DOHH2 (cell line): Measurements from ENCODE around the gene NPFF.

Source experiments
- H3F3A ChIP-seq: fragments of 200-600 bp; sonication (generic), shearing (Covaris generic); 2 replicates; pipeline ENCODE4 v1.6.0; 2016; ENCODE audit warnings: antibody characterized with exemption, mild to moderate bottlenecking; ENCODE audit not compliant: control insufficient read depth, insufficient read depth
- H3K27ac ChIP-seq: fragments of 200-600 bp; sonication (generic); 2 replicates; pipeline ENCODE4 v1.5.1; 2014; ENCODE audit warnings: low read depth, mild to moderate bottlenecking, low read length, moderate library complexity
- H3K27me3 ChIP-seq: fragments of 200-600 bp; sonication (generic); 2 replicates; pipeline ENCODE4 v1.6.1; 2014; ENCODE audit warnings: mild to moderate bottlenecking, low read length, mixed read lengths; ENCODE audit not compliant: control insufficient read depth
- H3K36me3 ChIP-seq: fragments of 200-600 bp; sonication (generic); 2 replicates; pipeline ENCODE4 v1.6.1; 2014; ENCODE audit warnings: mild to moderate bottlenecking, low read length, moderate library complexity, mixed read lengths; ENCODE audit not compliant: control insufficient read depth
- H3K4me1 ChIP-seq: fragments of 200-600 bp; sonication (generic); 2 replicates; pipeline ENCODE4 v1.6.1; 2014; ENCODE audit warnings: mild to moderate bottlenecking, low read length, mixed read lengths; ENCODE audit not compliant: control insufficient read depth
- H3K4me2 ChIP-seq: fragments of 200-600 bp; sonication (generic); 2 replicates; pipeline ENCODE4 v1.6.0; 2014; ENCODE audit warnings: mild to moderate bottlenecking, low read length, moderate library complexity
- H3K4me3 ChIP-seq: fragments of 200-600 bp; sonication (generic); 2 replicates; pipeline ENCODE4 v1.5.1; 2014; ENCODE audit warnings: mild to moderate bottlenecking, low read length, mixed read lengths
- H3K79me2 ChIP-seq: fragments of 200-600 bp; sonication (generic); 2 replicates; pipeline ENCODE4 v1.6.1; 2014; ENCODE audit warnings: mild to moderate bottlenecking, low read length, mixed read lengths; ENCODE audit not compliant: control insufficient read depth
- H3K9me2 ChIP-seq: fragments of 200-600 bp; sonication (generic); replicated peaks from 2 replicates; pipeline ENCODE4 v1.6.1; 2014; ENCODE audit warnings: mild to moderate bottlenecking, low read length, mixed read lengths; ENCODE audit not compliant: control insufficient read depth
- H3K9me3 ChIP-seq: fragments of 200-600 bp; sonication (generic); 2 replicates; pipeline ENCODE4 v1.6.1; 2014; ENCODE audit warnings: antibody characterized with exemption, low read length, mixed read lengths; ENCODE audit not compliant: control insufficient read depth, insufficient read depth
- H4K20me1 ChIP-seq: fragments of 200-600 bp; sonication (generic); 2 replicates; pipeline ENCODE4 v1.6.0; 2014; ENCODE audit warnings: low read depth, mild to moderate bottlenecking, antibody characterized with exemption, low read length, moderate library complexity; ENCODE audit not compliant: control insufficient read depth, insufficient read depth
- CTCF ChIP-seq: fragments of 200-600 bp; sonication (generic); IDR thresholded peaks from one replicate; pipeline ENCODE4 v1.5.1; 2014; ENCODE audit warnings: antibody characterized with exemption, mild to moderate bottlenecking, low read depth, low read length; ENCODE audit not compliant: poor library complexity, severe bottlenecking
- EZH2phosphoT487 ChIP-seq: fragments of 200-600 bp; sonication (generic); IDR thresholded peaks from 2 replicates; pipeline ENCODE4 v1.6.1; 2017; ENCODE audit warnings: borderline replicate concordance, mild to moderate bottlenecking, antibody characterized with exemption, low read length, moderate library complexity, mixed read lengths

The NPFF gene

GRCh38 chr12:53530061-53530460 is 22.8 kb upstream of the NPFF start:
- Histone ChIP-seq H3F3A (no peaks in the 10 kb centered on the region), H3K9me3 (no peaks in the 10 kb centered on the region), H3K4me1 (no peaks in the 10 kb centered on the region), H3K4me3 (no peak overlapping the region), H3K36me3 (peaks cover 14% of the 10 kb centered on the region), H3K27ac (no peak overlapping the region), H3K4me2 (no peak overlapping the region), H3K9me2 (no peaks in the 10 kb centered on the region), H4K20me1 (no peaks in the 10 kb centered on the region), H3K79me2 (no peaks in the 10 kb centered on the region), H3K27me3 (no peaks in the 10 kb centered on the region)
- no peak for TF ChIP-seq CTCF
- TF ChIP-seq EZH2phosphoT487, result no peak

GRCh38 chr12:53524476-53524875 is 17.2 kb upstream of the NPFF start:
- H3K4me3 ChIP-seq, result no peak overlapping the region
- H3K9me2 ChIP-seq, result no peaks in the 10 kb centered on the region
- no peaks in the 10 kb centered on the region for H3K27me3 ChIP-seq
- H3K79me2 ChIP-seq, result no peaks in the 10 kb centered on the region
- H3K36me3 ChIP-seq, result peaks cover 19% of the 10 kb centered on the region
- H3K27ac ChIP-seq, result no peak overlapping the region
- no peaks in the 10 kb centered on the region for H4K20me1 ChIP-seq
- H3K4me1 ChIP-seq, result no peaks in the 10 kb centered on the region
- H3K9me3 ChIP-seq, result no peaks in the 10 kb centered on the region
- no peak for TF ChIP-seq EZH2phosphoT487
- no peak for TF ChIP-seq CTCF
- H3F3A ChIP-seq, result no peaks in the 10 kb centered on the region
- no peak overlapping the region for H3K4me2 ChIP-seq

GRCh38 chr12:53523131-53523530 is 15.8 kb upstream of the NPFF start:
- H3K79me2 ChIP-seq, result no peaks in the 10 kb centered on the region
- H3K36me3 ChIP-seq, result peaks cover 19% of the 10 kb centered on the region
- TF ChIP-seq EZH2phosphoT487 (no peak), CTCF (no peak)
- H3F3A ChIP-seq, result no peaks in the 10 kb centered on the region
- no peaks in the 10 kb centered on the region for H4K20me1 ChIP-seq
- H3K9me3 ChIP-seq, result no peaks in the 10 kb centered on the region
- no peaks in the 10 kb centered on the region for H3K9me2 ChIP-seq
- H3K4me1 ChIP-seq, result no peaks in the 10 kb centered on the region
- no peak overlapping the region for H3K4me2 ChIP-seq
- no peaks in the 10 kb centered on the region for H3K27me3 ChIP-seq
- no peak overlapping the region for H3K27ac ChIP-seq
- H3K4me3 ChIP-seq, result no peak overlapping the region

- Histone ChIP-seq H3K4me3 (no peak overlapping the region), H3K36me3 (peaks cover 28% of the 10 kb centered on the region), H3K79me2 (no peaks in the 10 kb centered on the region), H3K4me2 (no peak overlapping the region), H3F3A (no peaks in the 10 kb centered on the region), H3K9me2 (no peaks in the 10 kb centered on the region), H3K9me3 (no peaks in the 10 kb centered on the region), H4K20me1 (no peaks in the 10 kb centered on the region), H3K27me3 (no peaks in the 10 kb centered on the region), H3K4me1 (no peaks in the 10 kb centered on the region), H3K27ac (no peak overlapping the region)
- no peak for TF ChIP-seq EZH2phosphoT487
- no peak for TF ChIP-seq CTCF
These were observed 11.1 kb upstream of the NPFF start for GRCh38 chr12:53518381-53518780.
